ENCODE measurements around the gene NDUFA11.

GRCh38 chr19:5880196-5880595 is 23.4 kb downstream of the NDUFA11 start:
- TF ChIP-seq POLR2AphosphoS5 (IDR thresholded peaks at IDR 0.05; ENCODE audit: low read depth, low read length) (no peak), POLR2A (IDR thresholded peaks at IDR 0.05; ENCODE audit: low read depth, low read length) (no peak)

Data from GM12892 (cell line).